ENCODE results near the gene CHST3. TPM values are rescaled to one million over a fixed set of nuclear protein-coding genes. Genes with fewer than 3 reads are reported as not detected.

The CHST3 gene
- total RNA-seq, 4 donors from 2014 or later: 17.9 to 29.3 (median 23.2) TPM

DNA sequence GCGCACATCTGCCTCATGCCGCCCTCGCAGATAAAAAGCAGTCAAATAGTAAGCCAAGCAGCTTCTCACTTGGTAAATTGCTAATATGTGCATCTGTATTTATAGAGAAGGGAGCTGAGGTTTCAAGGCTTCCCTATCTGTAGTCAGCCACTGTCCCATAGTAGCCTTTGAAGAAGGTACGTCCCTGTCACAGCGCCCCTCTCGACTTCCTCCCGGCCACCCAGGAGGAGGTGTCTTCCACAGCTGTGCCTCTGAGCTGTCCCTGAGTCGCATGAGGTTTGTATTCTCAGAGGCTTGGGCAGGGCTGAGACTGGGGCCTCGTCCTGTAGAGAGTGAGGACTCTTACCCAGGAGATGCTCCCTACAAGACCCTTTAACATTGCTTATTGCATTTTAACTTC, 75.2 kb downstream of the CHST3 start:
- no peak overlapping the region for H3K4me3 ChIP-seq
- no peaks in the 10 kb centered on the region for H3K27me3 ChIP-seq
- peak overlapping the region; percentile 29 for H3K27ac ChIP-seq
- H3K9me3 ChIP-seq: no peaks in the 10 kb centered on the region
- TF ChIP-seq EP300 (IDR thresholded peaks at IDR 0.05) (no peak), POLR2A (IDR thresholded peaks at IDR 0.05) (no peak), POLR2AphosphoS5 (IDR thresholded peaks at IDR 0.05) (no peak)
- TF ChIP-seq, protein P1, sequence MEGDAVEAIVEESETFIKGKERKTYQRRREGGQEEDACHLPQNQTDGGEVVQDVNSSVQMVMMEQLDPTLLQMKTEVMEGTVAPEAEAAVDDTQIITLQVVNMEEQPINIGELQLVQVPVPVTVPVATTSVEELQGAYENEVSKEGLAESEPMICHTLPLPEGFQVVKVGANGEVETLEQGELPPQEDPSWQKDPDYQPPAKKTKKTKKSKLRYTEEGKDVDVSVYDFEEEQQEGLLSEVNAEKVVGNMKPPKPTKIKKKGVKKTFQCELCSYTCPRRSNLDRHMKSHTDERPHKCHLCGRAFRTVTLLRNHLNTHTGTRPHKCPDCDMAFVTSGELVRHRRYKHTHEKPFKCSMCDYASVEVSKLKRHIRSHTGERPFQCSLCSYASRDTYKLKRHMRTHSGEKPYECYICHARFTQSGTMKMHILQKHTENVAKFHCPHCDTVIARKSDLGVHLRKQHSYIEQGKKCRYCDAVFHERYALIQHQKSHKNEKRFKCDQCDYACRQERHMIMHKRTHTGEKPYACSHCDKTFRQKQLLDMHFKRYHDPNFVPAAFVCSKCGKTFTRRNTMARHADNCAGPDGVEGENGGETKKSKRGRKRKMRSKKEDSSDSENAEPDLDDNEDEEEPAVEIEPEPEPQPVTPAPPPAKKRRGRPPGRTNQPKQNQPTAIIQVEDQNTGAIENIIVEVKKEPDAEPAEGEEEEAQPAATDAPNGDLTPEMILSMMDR (IDR thresholded peaks at IDR 0.05): no peak
- DNase-seq (ENCODE audit: low spot score in 2 of 2): no peak
- H3K36me3 ChIP-seq: no peaks in the 10 kb centered on the region
- peaks cover 12% of the 10 kb centered on the region for H3K4me1 ChIP-seq
- 76% methylated on average over 7 of the region's 9 CpGs for WGBS

DNA sequence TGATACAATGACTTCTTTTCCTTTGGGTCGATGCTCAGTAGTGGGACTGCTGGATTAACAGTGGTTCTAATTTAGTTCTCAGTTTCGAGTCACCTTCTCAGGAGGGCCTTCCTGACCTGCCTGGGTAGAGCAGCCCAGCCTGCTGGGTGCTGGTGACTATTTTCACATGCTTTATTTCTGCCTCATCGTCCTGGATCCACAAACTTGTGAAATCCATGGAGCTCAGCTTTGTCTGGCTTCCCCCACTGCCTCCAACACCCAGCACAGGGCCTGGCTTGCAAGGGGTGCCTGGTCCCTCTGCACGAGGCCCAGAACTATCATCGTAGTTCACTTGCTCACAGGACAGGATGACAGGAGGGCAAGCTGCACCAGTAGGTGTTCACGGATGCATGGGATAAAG, 77.3 kb downstream of the CHST3 start:
- H3K4me1 ChIP-seq: peaks cover 27% of the 10 kb centered on the region
- no peaks in the 10 kb centered on the region for H3K36me3 ChIP-seq
- DNase-seq (ENCODE audit: low spot score in 2 of 2): no peak
- WGBS: 89% methylated on average over 3 of the region's 6 CpGs
- H3K9me3 ChIP-seq: no peaks in the 10 kb centered on the region
- no peaks in the 10 kb centered on the region for H3K27me3 ChIP-seq
- TF ChIP-seq POLR2A (IDR thresholded peaks at IDR 0.05): no peak
- TF ChIP-seq EP300 (IDR thresholded peaks at IDR 0.05): no peak
- no peak for TF ChIP-seq POLR2AphosphoS5 (IDR thresholded peaks at IDR 0.05)
- TF ChIP-seq, protein P1 (IDR thresholded peaks at IDR 0.05): no peak
- H3K27ac ChIP-seq: no peak overlapping the region
- H3K4me3 ChIP-seq: no peak overlapping the region

DNA sequence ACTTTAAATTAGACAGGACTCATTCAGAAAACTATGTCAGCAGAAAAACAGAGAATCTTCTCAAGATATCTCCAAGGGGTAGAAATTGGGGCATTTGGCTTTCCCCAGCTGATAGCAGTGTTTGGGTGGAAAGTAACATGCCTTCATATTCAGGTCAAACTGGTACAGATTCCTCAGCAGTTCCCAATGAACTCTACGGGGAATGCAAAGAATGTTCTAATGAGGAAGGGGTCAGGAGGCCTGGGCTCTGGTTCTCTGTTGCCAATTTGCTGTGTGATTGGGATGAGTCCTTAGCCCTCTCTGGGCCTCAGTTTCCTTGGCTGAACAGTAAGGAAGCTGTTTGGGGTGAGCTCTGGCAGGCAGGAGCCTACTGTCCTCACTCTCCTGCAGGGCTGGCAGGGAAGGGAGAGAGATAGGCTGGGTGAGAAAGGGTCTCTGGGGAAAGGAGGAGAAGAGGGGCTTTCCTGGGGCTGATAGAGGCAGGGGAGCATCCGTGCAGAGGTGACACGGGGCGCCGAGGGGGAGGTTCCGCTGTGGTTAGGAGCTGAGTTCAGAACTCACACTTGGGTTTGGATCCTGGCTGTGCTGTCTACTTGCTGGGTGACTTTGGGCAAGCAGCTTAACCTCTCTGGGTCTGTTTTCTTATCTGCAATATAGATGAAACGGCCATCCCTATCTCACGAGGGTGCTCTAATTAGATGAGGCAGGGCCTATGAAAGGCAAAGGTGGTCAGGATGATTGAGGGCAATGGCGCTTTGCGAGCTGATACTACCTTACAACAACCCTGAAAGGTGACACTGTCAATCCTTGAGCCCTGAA, 79.0 kb downstream of the CHST3 start:
- Histone ChIP-seq H3K36me3 (no peaks in the 10 kb centered on the region), H3K27me3 (no peaks in the 10 kb centered on the region), H3K27ac (no peak overlapping the region), H3K4me1 (peaks cover 27% of the 10 kb centered on the region), H3K9me3 (no peaks in the 10 kb centered on the region), H3K4me3 (no peak overlapping the region)
- DNase-seq (ENCODE audit: low spot score in 2 of 2): no peak
- 86% methylated on average over 10 of the region's 10 CpGs for WGBS
- TF ChIP-seq POLR2AphosphoS5 (IDR thresholded peaks at IDR 0.05) (no peak), EP300 (IDR thresholded peaks at IDR 0.05) (no peak), POLR2A (IDR thresholded peaks at IDR 0.05) (no peak)
- TF ChIP-seq, protein P1 (IDR thresholded peaks at IDR 0.05): no peak

DNA sequence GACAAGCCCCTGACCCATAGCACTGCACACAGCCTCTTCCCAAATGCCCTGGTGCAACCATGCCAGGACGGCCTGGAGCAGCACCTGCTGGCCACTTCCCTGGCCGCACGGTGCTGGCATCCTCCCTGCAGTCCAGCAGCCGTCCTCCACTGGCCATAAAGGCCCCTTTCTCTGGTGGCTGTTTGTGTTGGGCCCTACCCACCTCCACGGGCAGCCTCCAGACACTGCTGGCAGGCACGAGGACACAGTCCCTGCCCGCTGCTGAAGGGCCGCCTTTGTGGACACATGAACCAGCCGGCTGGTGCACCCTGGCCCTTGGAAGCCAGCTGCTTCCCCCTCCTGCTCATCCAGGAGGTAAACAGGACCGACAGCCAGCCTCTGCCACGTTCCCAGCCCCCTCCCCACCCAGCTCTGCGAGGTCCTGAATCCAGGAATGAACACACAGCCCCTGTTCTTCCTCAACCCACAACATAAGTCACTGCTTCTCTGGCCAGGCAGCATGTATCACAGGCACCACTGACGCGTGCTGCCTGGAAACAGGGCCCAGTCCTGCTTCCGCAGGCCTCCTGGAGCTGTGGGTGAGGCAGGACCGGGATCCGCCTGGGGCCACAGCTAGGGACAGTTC, 80.3 kb downstream of the CHST3 start:
- WGBS: 45% methylated on average over 12 of the region's 17 CpGs
- H3K4me3 ChIP-seq: no peak overlapping the region
- peaks cover 21% of the 10 kb centered on the region for H3K4me1 ChIP-seq
- no peaks in the 10 kb centered on the region for H3K9me3 ChIP-seq
- peak in 1 of 2 donors; percentile 63 for DNase-seq (ENCODE audit: low spot score in 2 of 2)
- no peaks in the 10 kb centered on the region for H3K36me3 ChIP-seq
- peak overlapping the region; percentile 66 for H3K27ac ChIP-seq
- no peak for TF ChIP-seq EP300 (IDR thresholded peaks at IDR 0.05)
- no peak for TF ChIP-seq POLR2AphosphoS5 (IDR thresholded peaks at IDR 0.05)
- no peak for TF ChIP-seq POLR2A (IDR thresholded peaks at IDR 0.05)
- TF ChIP-seq, protein P1 (IDR thresholded peaks at IDR 0.05): no peak
- H3K27me3 ChIP-seq: no peaks in the 10 kb centered on the region

DNA sequence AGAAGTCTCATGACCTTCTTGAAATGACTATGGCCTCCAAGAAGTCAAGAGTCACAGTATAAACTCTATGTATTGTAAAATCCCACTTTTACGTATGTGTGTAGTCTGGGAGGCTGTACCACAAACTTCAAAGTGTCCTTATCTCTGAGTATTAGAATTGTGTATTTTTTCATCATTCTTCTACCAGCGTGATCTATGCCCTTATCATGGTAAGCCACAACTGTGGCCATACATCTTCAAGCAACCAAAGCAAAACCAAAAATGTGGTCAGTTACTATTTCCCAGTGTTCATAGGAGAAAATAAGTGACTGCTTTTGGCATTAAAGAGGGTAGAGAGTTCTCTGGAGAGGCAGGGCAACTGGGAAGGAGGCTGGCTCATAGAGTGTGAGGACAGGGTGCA, 81.4 kb downstream of the CHST3 start:
- no peaks in the 10 kb centered on the region for H3K9me3 ChIP-seq
- WGBS: 90% methylated on average over 2 of the region's 2 CpGs
- no peak overlapping the region for H3K4me3 ChIP-seq
- DNase-seq (ENCODE audit: low spot score in 2 of 2): no peak
- no peaks in the 10 kb centered on the region for H3K36me3 ChIP-seq
- peaks cover 21% of the 10 kb centered on the region for H3K4me1 ChIP-seq
- TF ChIP-seq POLR2AphosphoS5 (IDR thresholded peaks at IDR 0.05): no peak
- no peak for TF ChIP-seq EP300 (IDR thresholded peaks at IDR 0.05)
- TF ChIP-seq, protein P1 (IDR thresholded peaks at IDR 0.05): no peak
- TF ChIP-seq POLR2A (IDR thresholded peaks at IDR 0.05): no peak
- H3K27ac ChIP-seq: peak overlapping the region; percentile 66
- H3K27me3 ChIP-seq: no peaks in the 10 kb centered on the region

Data from suprapubic skin (tissue), 4 donors.